ENCODE measurements around the gene FBXO48. TPM values are rescaled to one million over a fixed set of nuclear protein-coding genes. Genes with fewer than 3 reads are reported as not detected.

FBXO48 gene
- total and polyA plus RNA-seq, 2 of the 8 experiments (the other 6 are each of a cell fraction or from before 2014, with no cell fraction given): 1.1 to 1.5 TPM

- TF ChIP-seq SUZ12 (IDR thresholded peaks at IDR 0.05; ENCODE audit: low read length) (no peak), SRF (IDR thresholded peaks at IDR 0.05; ENCODE audit: low read depth, low read length) (no peak), KDM1A (IDR thresholded peaks at IDR 0.05; ENCODE audit: borderline replicate concordance, low read length) (no peak), POLR2AphosphoS5 (IDR thresholded peaks at IDR 0.05; ENCODE audit: low read depth, low read length) (no peak)
- TF ChIP-seq, protein P1, sequence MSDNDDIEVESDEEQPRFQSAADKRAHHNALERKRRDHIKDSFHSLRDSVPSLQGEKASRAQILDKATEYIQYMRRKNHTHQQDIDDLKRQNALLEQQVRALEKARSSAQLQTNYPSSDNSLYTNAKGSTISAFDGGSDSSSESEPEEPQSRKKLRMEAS (IDR thresholded peaks at IDR 0.05): no peak
Measured at GRCh38 chr2:68516051-68516955, 49.2 kb upstream of the FBXO48 start (continued).
